T-cell (primary cell): Measurements from ENCODE around the gene HECTD4. TPM values are rescaled to one million over a fixed set of nuclear protein-coding genes. Genes with fewer than 3 reads are reported as not detected.
"Not testable (repeated sequence)": the region's sequence is repeated elsewhere in the genome, so short reads cannot be mapped to it uniquely, and the experiment has no call there.

Experiments used
- ATAC-seq, 4 experiments: fragments of 200-7000 bp in 3 of 4; fragments of 150-1000 bp in 1 of 4; cut with Tn5 transposase; replicated peaks in 1 of 4; 1 replicate in 3 of 4; 2 replicates in 1 of 4; pipeline ENCODE4 v1.10.0; 2021; ENCODE audit warnings: moderate library complexity in 3 of 4, mild to moderate bottlenecking in 2 of 4, moderate number of reproducible peaks in 1 of 4
- CTCF ChIA-PET, 2 donors: fragments of 300-600 bp; sonication (Branson Sonifier 250); formaldehyde crosslinking; loops; one replicate each; lab custom pipeline; 2022; ENCODE audit warnings: antibody characterized with exemption in 2 of 2; lab: Charles Lee
- POLR2A ChIA-PET, 2 donors: fragments of 300-600 bp; sonication (Branson Sonifier 250); formaldehyde crosslinking; loops; one replicate each; lab custom pipeline; 2022; ENCODE audit warnings: antibody characterized with exemption in 2 of 2; lab: Charles Lee
- DNase-seq, 35 experiments: peaks; one replicate each; pipeline versions ENCODE4 v3.0.0 to v3.0.0-alpha.2; 2013 to 2023
- H3K27ac ChIP-seq: one replicate; pipeline ENCODE4 v1.5.1; 2013; ENCODE audit warnings: low read length
- H3K27me3 ChIP-seq, 2 experiments: replicated peaks in 1 of 2; 1 replicate in 1 of 2; 2 replicates in 1 of 2; pipeline versions ENCODE4 v1.6.1 to v1.7.0; 2013; ENCODE audit warnings: low read length in 1 of 2, mixed read lengths in 1 of 2; ENCODE audit not compliant: control insufficient read depth in 2 of 2, insufficient read depth in 2 of 2; ENCODE audit errors: extremely low read depth in 1 of 2
- H3K36me3 ChIP-seq, 2 donors: 1 replicate in 1 of 2; 2 replicates in 1 of 2; pipeline versions ENCODE4 v1.6.1 to v1.7.0; 2013; ENCODE audit warnings: low read length in 1 of 2; ENCODE audit not compliant: control insufficient read depth in 2 of 2, insufficient read depth in 1 of 2; ENCODE audit errors: extremely low read depth in 1 of 2
- H3K4me1 ChIP-seq, 2 experiments: 1 replicate in 1 of 2; 2 replicates in 1 of 2; pipeline versions ENCODE4 v1.6.1 to v1.7.0; 2013; ENCODE audit warnings: low read length in 2 of 2, mixed read lengths in 1 of 2; ENCODE audit not compliant: insufficient read depth in 2 of 2, control insufficient read depth in 1 of 2; ENCODE audit errors: extremely low read depth in 1 of 2
- H3K4me3 ChIP-seq, 2 donors: 1 replicate in 1 of 2; 2 replicates in 1 of 2; pipeline versions ENCODE4 v1.5.1 to v1.7.0; 2013; ENCODE audit warnings: mild to moderate bottlenecking in 2 of 2, low read length in 1 of 2, moderate library complexity in 1 of 2; ENCODE audit not compliant: control insufficient read depth in 1 of 2; ENCODE audit errors: extremely low read depth in 1 of 2
- H3K9me3 ChIP-seq: 2 replicates; pipeline ENCODE4 v1.7.0; 2013
- H3K27ac Mint-ChIP-seq, 2 donors: one replicate each; pipeline ENCODE4 v1.8.0; 2020 to 2021; ENCODE audit warnings: mild to moderate bottlenecking in 2 of 2, mixed read lengths in 2 of 2
- H3K27me3 Mint-ChIP-seq, 2 donors: one replicate each; pipeline ENCODE4 v1.8.0; 2021 to 2022; ENCODE audit warnings: mixed read lengths in 2 of 2
- H3K36me3 Mint-ChIP-seq: one replicate; pipeline ENCODE4 v1.8.0; 2021; ENCODE audit warnings: mixed read lengths
- H3K4me1 Mint-ChIP-seq, 3 donors: one replicate each; pipeline ENCODE4 v1.8.0; 2020 to 2022; ENCODE audit warnings: mixed read lengths in 3 of 3, mild to moderate bottlenecking in 1 of 3
- H3K4me3 Mint-ChIP-seq, 3 donors: one replicate each; pipeline ENCODE4 v1.8.0; 2020 to 2022; ENCODE audit warnings: mild to moderate bottlenecking in 3 of 3, mixed read lengths in 3 of 3, moderate library complexity in 3 of 3
- H3K9me3 Mint-ChIP-seq, 3 donors: one replicate each; pipeline ENCODE4 v1.8.0; 2020 to 2022; ENCODE audit warnings: mixed read lengths in 3 of 3
- WGBS: methylation state at CpG from one replicate; pipeline ENCODE4 v1.1.5; 2013; ENCODE audit warnings: missing lambda C conversion rate; ENCODE audit not compliant: insufficient coverage; 5-methylcytosine and 5-hydroxymethylcytosine counted together
- total RNA-seq, 35 experiments: library from RNA in 6 of 35; stranded (reverse) in 6 of 35; fragments of 120-200 nt in 1 of 35; gene quantifications; one replicate each; pipeline versions ENCODE4 v1.2.1 to v1.2.4 and lab custom pipeline; 2013 to 2026

The HECTD4 gene
- total RNA-seq, 5 donors from 2014 or later (not counting 1 experiment from before 2014, with no cell fraction given), result 49.7 to 58.5 (median 53.7) TPM

DNA sequence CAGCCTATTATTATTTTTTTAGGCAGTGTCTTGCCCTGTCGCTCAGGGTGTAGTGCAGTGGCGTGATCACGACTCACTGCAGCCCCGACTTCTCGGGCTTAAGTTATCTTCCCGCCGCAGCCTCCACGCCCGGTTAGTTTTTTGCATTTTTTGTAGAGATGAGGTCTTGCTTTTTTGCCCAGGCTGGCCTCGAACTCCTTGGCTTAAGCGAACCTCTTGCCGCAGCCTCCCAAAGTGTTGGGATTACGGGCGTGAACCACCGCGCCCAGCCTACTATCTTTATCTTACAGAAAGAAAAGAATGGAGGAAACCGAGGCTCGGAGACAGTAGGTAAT, 36.0 kb upstream of the HECTD4 start:
- H3K36me3 ChIP-seq, result no peaks in the 10 kb centered on the region
- Mint-ChIP-seq H3K4me1 (peaks cover 40 to 50% (median 41%) of the 10 kb centered on the region in 3 donors), H3K4me3 (peak overlapping the region; percentile 92 to 100 (median 95)), H3K9me3 (no peaks in the 10 kb centered on the region), H3K27me3 (no peaks in the 10 kb centered on the region), H3K36me3 (no peaks in the 10 kb centered on the region), H3K27ac (peak overlapping the region; percentile 91 to 94)
- CTCF ChIA-PET, result interaction anchor here (0.6 kb wide), 3 partner anchors 31 to 1547 kb away, joined by 3 to 4 read pairs (median 3); no protein-coding TSS in a partner anchor
- H3K27me3 ChIP-seq, result no peaks in the 10 kb centered on the region
- H3K9me3 ChIP-seq, result no peaks in the 10 kb centered on the region
- H3K27ac ChIP-seq, result peak overlapping the region; percentile 87
- WGBS, result 22% methylated on average over 3 of the region's 18 CpGs
- peak in 1 of 4 experiments; percentile 0 for ATAC-seq
- peak in 3 of 35 experiments; percentile 2 to 10 (median 7) for DNase-seq
- peaks cover 8 to 26% of the 10 kb centered on the region in 2 experiments for H3K4me1 ChIP-seq
- POLR2A ChIA-PET, result no interaction called here
- peak overlapping the region; percentile 86 to 88 for H3K4me3 ChIP-seq

- POLR2A ChIA-PET, result interaction anchor here in 1 of 2 donors (0.6 to 0.7 kb wide), 2 partner anchors 31 to 111 kb away, joined by 3 to 5 read pairs; no protein-coding TSS in a partner anchor
- H3K4me3 Mint-ChIP-seq, H3K27me3 ChIP-seq, H3K27ac Mint-ChIP-seq, H3K9me3 ChIP-seq, H3K36me3 Mint-ChIP-seq, H3K27me3 Mint-ChIP-seq, H3K4me3 ChIP-seq, H3K27ac ChIP-seq, DNase-seq, ATAC-seq, H3K36me3 ChIP-seq, CTCF ChIA-PET, H3K9me3 Mint-ChIP-seq: not testable (repeated sequence)
- peaks cover 6 to 19% of the 10 kb centered on the region in 2 experiments for H3K4me1 ChIP-seq
- peaks cover 21 to 29% (median 23%) of the 10 kb centered on the region in 3 donors for H3K4me1 Mint-ChIP-seq
- WGBS, result no CpG with 5 or more reads among the region's 4 CpGs
Measured at GRCh38 chr12:112415457-112415856, 33.2 kb upstream of the HECTD4 start.

- CTCF ChIA-PET, result no interaction called here
- no CpG with 5 or more reads among the region's 2 CpGs for WGBS
- Mint-ChIP-seq H3K4me3 (no peak overlapping the region), H3K27me3 (no peaks in the 10 kb centered on the region), H3K27ac (no peak overlapping the region), H3K36me3 (peaks cover 2% of the 10 kb centered on the region), H3K4me1 (peaks cover 14 to 22% (median 19%) of the 10 kb centered on the region in 3 donors), H3K9me3 (no peaks in the 10 kb centered on the region)
- DNase-seq (no peak), ATAC-seq (no peak)
- Histone ChIP-seq H3K4me1 (peaks cover 0 to 16% of the 10 kb centered on the region in 2 experiments), H3K36me3 (no peaks in the 10 kb centered on the region), H3K27ac (no peak overlapping the region), H3K4me3 (no peak overlapping the region), H3K9me3 (no peaks in the 10 kb centered on the region), H3K27me3 (no peaks in the 10 kb centered on the region)
- POLR2A ChIA-PET, result interaction anchor here (0.6 to 0.7 kb wide), 2 partner anchors 13 to 120 kb away, joined by 3 to 9 read pairs; no protein-coding TSS in a partner anchor
Measured at GRCh38 chr12:112413855-112414625, 31.8 kb upstream of the HECTD4 start.

GRCh38 chr12:112409906-112410244, 27.6 kb upstream of the HECTD4 start:
- Histone ChIP-seq H3K9me3 (no peaks in the 10 kb centered on the region), H3K36me3 (peaks cover 11 to 33% of the 10 kb centered on the region in 2 donors), H3K4me3 (no peak overlapping the region), H3K4me1 (peaks cover 11 to 19% of the 10 kb centered on the region in 2 experiments), H3K27me3 (no peaks in the 10 kb centered on the region), H3K27ac (no peak overlapping the region)
- ChIA-PET CTCF (interaction anchor here in 1 of 2 donors (0.7 kb wide), 1 partner anchor 15 kb away, joined by 4 read pairs; no protein-coding TSS in a partner anchor), POLR2A (no interaction called here)
- no peaks in the 10 kb centered on the region for H3K27me3 Mint-ChIP-seq
- peaks cover 33 to 39% (median 36%) of the 10 kb centered on the region in 3 donors for H3K4me1 Mint-ChIP-seq
- H3K9me3 Mint-ChIP-seq, result no peaks in the 10 kb centered on the region
- ATAC-seq, result no peak
- no peak for DNase-seq
- H3K4me3 Mint-ChIP-seq, result peak overlapping the region in 1 of 3 donors; percentile 96
- WGBS, result 100% methylated on average over 7 of the region's 14 CpGs
- H3K27ac Mint-ChIP-seq, result peak overlapping the region; percentile 100
- H3K36me3 Mint-ChIP-seq, result peaks cover 32% of the 10 kb centered on the region

DNA sequence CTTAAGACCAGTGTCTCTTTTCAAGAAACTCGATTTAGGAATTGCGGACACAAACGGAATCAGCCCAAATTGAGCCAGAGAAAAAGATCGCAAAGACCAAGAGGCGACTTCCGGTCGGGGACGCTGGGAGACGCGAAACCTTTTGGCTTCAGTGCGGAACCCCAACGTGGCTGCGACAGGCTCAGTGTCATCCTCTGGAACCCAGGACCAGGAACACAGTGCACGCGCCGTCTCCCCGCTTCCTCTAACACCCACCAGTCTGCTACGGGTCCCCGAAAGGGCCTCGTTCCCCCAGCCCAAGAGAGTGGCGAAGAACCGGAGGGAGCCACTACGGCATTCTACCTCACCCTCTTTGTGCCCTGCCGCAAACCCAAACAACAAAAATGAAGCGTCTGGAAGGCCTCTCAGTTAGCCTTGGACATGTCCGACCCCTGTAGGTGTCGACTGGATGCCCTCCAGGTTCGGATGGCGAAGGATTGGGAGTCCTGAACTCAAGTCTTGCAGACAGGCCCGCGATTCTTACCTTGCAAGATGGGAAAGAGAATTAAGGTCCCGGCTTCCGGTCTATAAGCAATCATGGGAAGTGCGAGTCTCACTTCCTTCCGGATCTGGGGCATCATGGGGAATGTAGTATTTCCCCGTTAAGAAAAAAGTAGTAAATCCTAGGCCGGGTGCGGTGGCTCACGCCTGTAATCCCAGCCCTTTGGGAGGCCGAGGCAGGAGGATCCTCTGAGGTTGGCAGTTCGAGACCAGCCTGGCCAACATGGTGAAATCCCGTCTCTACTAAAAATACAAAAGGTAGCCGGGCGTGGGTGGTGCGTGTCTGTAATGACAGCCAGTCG, 27.1 kb upstream of the HECTD4 start, which contains the start of gene RPL6:
Gene RPL6, minus strand, starts transcription at position 542 of the 842 bp plus-strand sequence. CDS start 949 bp downstream, outside the sequence.
- Mint-ChIP-seq H3K4me1 (peaks cover 33 to 39% (median 36%) of the 10 kb centered on the region in 3 donors), H3K27ac (peak within 1 kb of the TSS; percentile 100), H3K4me3 (peak within 1 kb of the TSS; percentile 96 to 100 (median 100)), H3K9me3 (no peaks in the 10 kb centered on the region), H3K27me3 (no peaks in the 10 kb centered on the region), H3K36me3 (peaks cover 38% of the 10 kb centered on the region)
- 4% methylated on average over 40 of the region's 46 CpGs for WGBS
- Histone ChIP-seq H3K9me3 (no peaks in the 10 kb centered on the region), H3K27me3 (no peaks in the 10 kb centered on the region), H3K4me3 (peak within 1 kb of the TSS; percentile 88 to 99), H3K36me3 (peaks cover 17 to 39% of the 10 kb centered on the region in 2 donors), H3K27ac (peak within 1 kb of the TSS; percentile 91), H3K4me1 (peaks cover 11 to 19% of the 10 kb centered on the region in 2 experiments)
- DNase-seq (peak; percentile 48 to 89 (median 72)), ATAC-seq (peak; percentile 89 to 94 (median 92))
- ChIA-PET POLR2A (no interaction called here), CTCF (no interaction called here)

DNA sequence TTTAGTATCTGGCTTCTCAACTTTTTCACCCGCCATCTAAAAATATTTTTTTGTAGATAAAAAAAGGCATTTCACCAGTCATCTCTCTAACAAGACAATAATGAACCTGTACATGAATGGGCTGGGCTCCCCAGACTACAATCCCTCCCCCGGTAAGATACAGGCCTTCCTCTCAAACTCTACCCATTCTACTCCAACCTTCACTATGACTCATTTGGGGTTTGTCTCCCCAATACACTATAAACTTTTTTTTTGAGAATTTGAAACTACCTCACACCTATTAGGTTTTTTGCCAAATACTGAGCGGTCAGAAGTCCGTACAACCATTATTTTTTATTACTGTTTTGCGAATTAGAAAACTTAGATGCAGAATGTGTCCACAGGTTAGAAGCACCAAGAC, 26.4 kb upstream of the HECTD4 start:
- Histone ChIP-seq H3K36me3 (peaks cover 18 to 41% of the 10 kb centered on the region in 2 donors), H3K27ac (peak overlapping the region; percentile 91), H3K4me3 (peak overlapping the region; percentile 88 to 99), H3K4me1 (peaks cover 11 to 19% of the 10 kb centered on the region in 2 experiments), H3K9me3 (no peaks in the 10 kb centered on the region), H3K27me3 (no peaks in the 10 kb centered on the region)
- WGBS, result 14% methylated on average over 1 of the region's 5 CpGs
- DNase-seq (peak in 2 of 35 experiments; percentile 27 to 49), ATAC-seq (peak in 3 of 4 experiments; percentile 28 to 36 (median 36))
- peak overlapping the region; percentile 96 to 100 (median 100) for H3K4me3 Mint-ChIP-seq
- H3K36me3 Mint-ChIP-seq, result peaks cover 38% of the 10 kb centered on the region
- H3K9me3 Mint-ChIP-seq, result no peaks in the 10 kb centered on the region
- CTCF ChIA-PET, result no interaction called here
- POLR2A ChIA-PET, result no interaction called here
- H3K27ac Mint-ChIP-seq, result peak overlapping the region; percentile 100
- no peaks in the 10 kb centered on the region for H3K27me3 Mint-ChIP-seq
- peaks cover 33 to 39% (median 36%) of the 10 kb centered on the region in 3 donors for H3K4me1 Mint-ChIP-seq
